Omental fat pad (tissue), 4 donors: Measurements from ENCODE around the gene FAM168A. TPM values are rescaled to one million over a fixed set of nuclear protein-coding genes. Genes with fewer than 3 reads are reported as not detected.

Source experiments
- ATAC-seq: fragments of 150-250 bp; one replicate; pipeline ENCODE4 v1.9.1; 2016; ENCODE audit warnings: mild to moderate bottlenecking, moderate library complexity; ENCODE audit not compliant: low FRiP score
- DNase-seq: peaks from one replicate; pipeline ENCODE4 v3.0.0-alpha.2; 2019; ENCODE audit warnings: low spot score
- total RNA-seq, 4 donors: library from RNA; depleted of rRNA; stranded (reverse); fragments of >200 nt; gene quantifications; one replicate each; pipeline ENCODE4 v1.1.0, GENCODE V29; 2016
- TF ChIP-seq, protein P1 (sequence below), 3 donors: fragments of 450-650 bp; IDR thresholded peaks; one replicate each; pipeline ENCODE4 v1.5.1; 2016 to 2017; ENCODE audit warnings: antibody characterized with exemption in 3 of 3, mild to moderate bottlenecking in 3 of 3, moderate library complexity in 2 of 3

Gene FAM168A
- total RNA-seq, 4 donors from 2014 or later, result 13.9 to 30.9 (median 21.0) TPM

DNA sequence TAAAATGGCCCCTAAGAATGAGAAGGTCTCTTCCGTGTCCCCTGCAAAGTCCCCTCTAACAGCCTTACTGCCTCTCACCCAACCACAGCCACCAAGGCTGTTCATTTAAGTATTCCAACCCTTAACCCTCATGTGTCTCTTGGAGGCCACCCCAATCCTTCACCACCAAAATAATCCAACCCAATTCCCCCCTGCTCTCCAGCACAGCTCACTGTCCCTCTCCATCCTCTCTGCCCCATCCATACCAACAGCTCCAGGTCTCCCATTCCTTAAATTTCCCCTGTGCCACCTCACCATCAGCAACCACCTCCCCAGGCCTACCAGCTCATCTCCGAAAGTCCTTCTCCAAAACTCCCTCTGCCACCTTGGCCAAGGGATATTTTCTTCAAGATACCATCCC, 1.4 kb downstream of the FAM168A start:
- no peak for DNase-seq
- TF ChIP-seq, protein P1, sequence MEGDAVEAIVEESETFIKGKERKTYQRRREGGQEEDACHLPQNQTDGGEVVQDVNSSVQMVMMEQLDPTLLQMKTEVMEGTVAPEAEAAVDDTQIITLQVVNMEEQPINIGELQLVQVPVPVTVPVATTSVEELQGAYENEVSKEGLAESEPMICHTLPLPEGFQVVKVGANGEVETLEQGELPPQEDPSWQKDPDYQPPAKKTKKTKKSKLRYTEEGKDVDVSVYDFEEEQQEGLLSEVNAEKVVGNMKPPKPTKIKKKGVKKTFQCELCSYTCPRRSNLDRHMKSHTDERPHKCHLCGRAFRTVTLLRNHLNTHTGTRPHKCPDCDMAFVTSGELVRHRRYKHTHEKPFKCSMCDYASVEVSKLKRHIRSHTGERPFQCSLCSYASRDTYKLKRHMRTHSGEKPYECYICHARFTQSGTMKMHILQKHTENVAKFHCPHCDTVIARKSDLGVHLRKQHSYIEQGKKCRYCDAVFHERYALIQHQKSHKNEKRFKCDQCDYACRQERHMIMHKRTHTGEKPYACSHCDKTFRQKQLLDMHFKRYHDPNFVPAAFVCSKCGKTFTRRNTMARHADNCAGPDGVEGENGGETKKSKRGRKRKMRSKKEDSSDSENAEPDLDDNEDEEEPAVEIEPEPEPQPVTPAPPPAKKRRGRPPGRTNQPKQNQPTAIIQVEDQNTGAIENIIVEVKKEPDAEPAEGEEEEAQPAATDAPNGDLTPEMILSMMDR (IDR thresholded peaks at IDR 0.05), result no peak
- no peak for ATAC-seq

DNA sequence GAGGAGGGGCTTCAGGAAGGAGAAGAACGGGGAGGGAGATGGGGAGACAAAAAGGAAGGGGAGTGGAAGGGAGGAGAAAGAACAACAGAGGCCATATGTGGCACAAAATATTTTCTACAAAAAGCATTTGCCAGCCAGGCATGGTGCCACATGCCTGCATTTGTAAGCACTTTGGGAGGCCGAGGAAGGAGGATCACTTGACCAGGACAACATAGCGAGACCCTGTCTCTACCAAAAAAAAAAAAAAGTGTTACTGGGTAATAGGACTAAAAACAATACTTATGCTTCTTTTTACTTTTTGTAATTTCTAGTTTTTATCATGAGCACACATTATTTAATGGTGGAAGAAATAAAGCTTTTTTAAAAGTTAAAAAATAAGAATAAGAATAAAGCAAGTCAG, 5.3 kb downstream of the FAM168A start:
- no peak for DNase-seq
- TF ChIP-seq, protein P1 (IDR thresholded peaks at IDR 0.05), result no peak
- no peak for ATAC-seq

DNA sequence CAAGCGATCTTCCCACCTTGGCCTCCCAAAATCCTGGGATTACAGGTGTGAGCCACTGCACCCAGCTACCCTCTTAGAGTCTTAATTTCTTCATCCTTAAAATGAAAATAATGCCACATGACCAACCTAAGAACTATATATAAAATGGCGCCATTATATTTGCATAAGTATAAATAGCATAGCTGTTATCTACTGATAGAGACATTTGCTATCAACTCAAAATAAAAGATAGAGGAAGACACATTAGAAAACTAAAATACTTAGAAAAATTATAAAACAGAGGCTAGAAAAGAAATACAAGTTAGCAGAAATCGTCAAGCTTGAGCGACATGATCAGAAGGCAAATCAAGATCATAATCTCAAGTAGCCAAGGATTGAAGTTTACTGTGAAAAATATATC, 6.2 kb downstream of the FAM168A start:
- no peak for ATAC-seq
- TF ChIP-seq, protein P1 (IDR thresholded peaks at IDR 0.05), result no peak
- DNase-seq, result no peak

DNA sequence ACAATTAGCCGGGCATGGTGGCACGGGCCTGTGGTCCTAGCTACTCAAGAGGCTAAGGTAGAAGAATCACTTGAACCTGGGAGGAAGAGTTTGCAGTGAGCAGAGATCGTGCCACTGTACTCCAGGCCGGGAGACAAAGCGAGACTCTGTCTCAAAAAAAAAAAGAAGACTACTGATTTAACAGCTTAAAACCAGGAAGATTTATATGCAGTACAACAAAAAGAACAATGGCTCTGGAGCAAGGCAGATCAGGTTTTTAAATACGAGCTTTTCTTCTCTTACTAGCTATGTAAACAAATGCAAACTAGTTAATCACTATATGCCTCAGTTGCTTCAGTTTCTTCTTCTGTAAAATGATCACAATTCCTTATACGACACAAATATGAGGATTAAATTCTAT, 6.9 kb downstream of the FAM168A start:
- DNase-seq, result no peak
- no peak for ATAC-seq
- TF ChIP-seq, protein P1 (IDR thresholded peaks at IDR 0.05), result no peak

DNA sequence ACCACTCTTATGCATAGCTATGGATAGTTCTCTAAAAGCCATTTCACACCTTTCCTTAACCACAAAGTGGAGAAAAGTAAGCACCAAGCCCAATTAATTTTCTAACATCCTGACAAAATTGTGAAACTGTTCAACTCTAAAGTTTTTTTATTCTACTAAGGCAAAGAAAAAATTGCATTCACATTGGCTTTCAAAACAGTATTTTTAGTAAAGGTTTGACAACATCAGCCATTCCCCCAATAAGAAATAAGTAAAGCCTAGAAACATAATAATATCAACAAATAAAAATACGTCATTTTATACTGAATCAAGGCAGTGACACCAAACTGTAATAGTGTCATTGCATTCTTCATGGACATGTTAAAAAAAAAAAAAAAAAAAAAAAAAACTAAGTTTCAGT, 11.1 kb downstream of the FAM168A start:
- no peak for DNase-seq
- ATAC-seq, result no peak
- TF ChIP-seq, protein P1 (IDR thresholded peaks at IDR 0.05), result no peak

DNA sequence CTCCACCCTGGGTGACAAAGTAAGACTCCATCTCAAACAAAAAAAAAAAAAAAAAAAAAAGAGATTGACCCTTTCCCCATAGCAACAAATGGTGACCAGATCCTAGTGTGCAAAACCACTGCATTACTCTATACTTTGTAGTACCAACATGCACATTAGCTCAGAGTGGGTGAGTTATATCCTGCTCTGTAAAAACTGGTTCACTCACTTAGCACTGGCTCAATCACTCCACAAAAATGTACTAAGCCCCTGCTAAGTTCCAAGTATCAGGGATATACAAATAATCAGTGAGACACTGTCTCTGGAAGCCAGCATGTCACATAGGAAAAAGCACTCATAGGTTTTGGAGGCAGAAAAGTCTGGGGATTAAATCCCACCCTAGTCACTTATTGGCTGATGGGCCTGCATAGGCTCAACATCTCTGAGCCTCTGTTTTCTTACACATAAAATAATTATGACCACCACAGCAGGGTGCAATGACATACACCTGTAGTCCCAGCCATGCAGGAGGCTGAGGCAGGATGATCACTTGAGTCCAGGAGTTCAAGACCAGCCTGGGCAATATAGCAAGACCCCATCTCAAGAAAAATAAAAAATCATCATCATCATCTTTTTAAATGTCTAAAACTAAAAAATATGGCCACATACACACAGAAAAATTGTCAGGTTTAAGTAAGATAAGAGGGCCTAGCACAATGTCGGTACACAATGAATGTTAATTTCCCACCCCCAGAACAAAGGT, 11.9 kb downstream of the FAM168A start:
- DNase-seq (no peak), ATAC-seq (no peak)
- TF ChIP-seq, protein P1 (IDR thresholded peaks at IDR 0.05), result no peak

DNA sequence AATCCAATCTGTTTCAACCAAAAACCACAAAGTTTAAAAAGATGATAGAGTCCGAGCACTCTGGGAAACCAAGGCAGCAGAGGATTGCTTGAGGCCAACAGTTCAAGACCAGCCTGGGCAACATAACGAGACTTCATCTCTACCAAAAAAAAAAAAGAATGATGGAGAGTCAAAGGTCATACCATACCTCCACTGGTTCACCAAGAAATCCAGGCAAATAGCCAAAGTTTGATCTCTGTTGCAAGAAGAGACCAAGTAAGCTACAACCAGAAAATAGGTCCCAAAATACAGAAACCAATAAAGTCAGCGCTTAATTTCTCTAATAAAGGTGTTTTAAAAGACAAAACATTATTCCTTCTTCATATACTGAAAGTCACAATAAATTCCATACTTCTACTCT, 13.1 kb downstream of the FAM168A start:
- TF ChIP-seq, protein P1 (IDR thresholded peaks at IDR 0.05), result no peak
- DNase-seq (no peak), ATAC-seq (no peak)
